Neural cell (in vitro differentiated cells): ENCODE results near the gene MRPS26. TPM values are rescaled to one million over a fixed set of nuclear protein-coding genes. Genes with fewer than 3 reads are reported as not detected.

Experiments
- H2AFZ ChIP-seq: fragments of 200-600, 300-800 bp; sonication (generic), shearing (Covaris generic); 2 replicates; pipeline ENCODE4 v1.6.0; 2014; ENCODE audit warnings: low read depth, mild to moderate bottlenecking, antibody characterized with exemption, low read length, moderate library complexity
- H3F3A ChIP-seq: fragments of 200-600 bp; shearing (Covaris generic); 2 replicates; pipeline ENCODE4 v1.6.1; 2016; ENCODE audit warnings: mild to moderate bottlenecking, moderate library complexity, mixed read lengths, antibody characterized with exemption, low read length; ENCODE audit not compliant: insufficient read depth, poor library complexity, severe bottlenecking
- H3K27ac ChIP-seq: fragments of 200-600, 300-800 bp; sonication (generic), shearing (Covaris generic); 2 replicates; pipeline ENCODE4 v1.5.1; 2014; ENCODE audit warnings: mild to moderate bottlenecking, low read length, moderate library complexity
- H3K27me3 ChIP-seq: fragments of 300-800, 200-600 bp; sonication (generic), shearing (Covaris generic); 2 replicates; pipeline ENCODE4 v1.6.0; 2014; ENCODE audit warnings: mild to moderate bottlenecking, low read depth, low read length, moderate library complexity; ENCODE audit not compliant: insufficient read depth
- H3K36me3 ChIP-seq: fragments of 300-800, 200-600 bp; sonication (generic), shearing (Covaris generic); 2 replicates; pipeline ENCODE4 v1.5.1; 2014; ENCODE audit warnings: mild to moderate bottlenecking, antibody characterized with exemption, low read length, moderate library complexity; ENCODE audit not compliant: insufficient read depth
- H3K4me2 ChIP-seq: fragments of 300-800, 200-600 bp; sonication (generic), shearing (Covaris generic); 2 replicates; pipeline ENCODE4 v1.6.0; 2014; ENCODE audit warnings: mild to moderate bottlenecking, low read length
- H3K4me3 ChIP-seq: fragments of 300-800, 200-600 bp; sonication (generic), shearing (Covaris generic); 2 replicates; pipeline ENCODE4 v1.5.1; 2014; ENCODE audit warnings: mild to moderate bottlenecking, low read length, moderate library complexity
- H3K79me2 ChIP-seq: fragments of 200-600 bp; shearing (Covaris generic); replicated peaks from 2 replicates; pipeline ENCODE4 v1.6.0; 2014; ENCODE audit warnings: mild to moderate bottlenecking, low read length, moderate library complexity; ENCODE audit not compliant: insufficient read depth
- H3K9ac ChIP-seq: fragments of 300-800, 200-600 bp; sonication (generic), shearing (Covaris generic); 2 replicates; pipeline ENCODE4 v1.6.1; 2016; ENCODE audit warnings: mild to moderate bottlenecking, low read length, mixed read lengths
- H3K9me2 ChIP-seq: fragments of 200-600 bp; shearing (Covaris generic); 2 replicates; pipeline ENCODE4 v1.6.1; 2016; ENCODE audit warnings: mild to moderate bottlenecking, low read length, mixed read lengths; ENCODE audit not compliant: insufficient read depth
- H3K9me3 ChIP-seq: fragments of 200-600, 300-800 bp; sonication (generic), shearing (Covaris generic); 2 replicates; pipeline ENCODE4 v1.6.1; 2016; ENCODE audit warnings: mild to moderate bottlenecking, mixed run types, low read length, moderate library complexity, mixed read lengths
- H4K20me1 ChIP-seq: fragments of 200-600 bp; shearing (Covaris generic); 2 replicates; pipeline ENCODE4 v1.6.1; 2016; ENCODE audit warnings: mild to moderate bottlenecking, mixed run types; ENCODE audit not compliant: insufficient read depth
- CTCF ChIP-seq: fragments of 450-650 bp; IDR thresholded peaks from 2 replicates; pipeline ENCODE4 v1.5.1; 2014; ENCODE audit warnings: antibody characterized with exemption, mild to moderate bottlenecking, moderate library complexity; ENCODE audit not compliant: poor library complexity, severe bottlenecking
- EP300 ChIP-seq: fragments of 450-650 bp; conservative IDR thresholded peaks from 2 replicates; pipeline ENCODE4 v1.6.1; 2014; ENCODE audit warnings: antibody characterized with exemption, mild to moderate bottlenecking, moderate library complexity; ENCODE audit not compliant: poor library complexity, severe bottlenecking
- EZH2 ChIP-seq: fragments of 200-600, 300-800 bp; shearing (Covaris generic), sonication (generic); IDR thresholded peaks from 2 replicates; pipeline ENCODE4 v1.6.1; 2014; ENCODE audit warnings: antibody characterized with exemption, low read length, borderline replicate concordance, mild to moderate bottlenecking; ENCODE audit not compliant: insufficient read depth, poor library complexity, severe bottlenecking
- MXI1 ChIP-seq: fragments of 450-650 bp; conservative IDR thresholded peaks from 2 replicates; pipeline ENCODE4 v1.6.1; 2014; ENCODE audit warnings: antibody characterized with exemption, mild to moderate bottlenecking; ENCODE audit not compliant: poor library complexity, severe bottlenecking
- POLR2AphosphoS5 ChIP-seq: IDR thresholded peaks from 2 replicates; pipeline ENCODE4 v1.6.1; 2012
- RAD21 ChIP-seq: fragments of 450-650 bp; conservative IDR thresholded peaks from 2 replicates; pipeline ENCODE4 v1.6.1; 2014; ENCODE audit warnings: antibody characterized with exemption, mild to moderate bottlenecking, moderate library complexity
- REST ChIP-seq: IDR thresholded peaks from 2 replicates; pipeline ENCODE4 v1.6.1; 2012; ENCODE audit warnings: borderline replicate concordance
- SMC3 ChIP-seq: fragments of 450-650 bp; conservative IDR thresholded peaks from 2 replicates; pipeline ENCODE4 v1.6.1; 2014; ENCODE audit warnings: antibody characterized with exemption, mild to moderate bottlenecking, moderate library complexity; ENCODE audit not compliant: poor library complexity
- TAF1 ChIP-seq: IDR thresholded peaks from 2 replicates; pipeline ENCODE4 v1.6.1; 2012; ENCODE audit warnings: low read depth
- polyA plus RNA-seq: library from polyadenylated mRNA; depleted of rRNA; stranded (reverse); fragments of >200 nt; gene quantifications from 2 replicates; pipeline ENCODE4 v1.2.3, GENCODE V29; 2014

Gene MRPS26
- polyA plus RNA-seq, 1 donor from 2014 or later, result 134 TPM

- Histone ChIP-seq H3K27me3 (no peaks in the 10 kb centered on the region), H4K20me1 (no peaks in the 10 kb centered on the region), H3K79me2 (peaks cover 4% of the 10 kb centered on the region), H2AFZ (no peak overlapping the region), H3K36me3 (peaks cover 10% of the 10 kb centered on the region), H3F3A (no peaks in the 10 kb centered on the region), H3K9ac (no peak overlapping the region), H3K27ac (no peak overlapping the region), H3K9me2 (no peaks in the 10 kb centered on the region), H3K4me3 (no peak overlapping the region), H3K4me2 (no peak overlapping the region), H3K9me3 (no peaks in the 10 kb centered on the region)
- TF ChIP-seq SMC3, result no peak
- no peak for TF ChIP-seq POLR2AphosphoS5
- TF ChIP-seq EZH2, result no peak
- no peak for TF ChIP-seq CTCF
- TF ChIP-seq EP300, result no peak
- TF ChIP-seq RAD21, result no peak
- TF ChIP-seq MXI1, result no peak
- no peak for TF ChIP-seq TAF1
- no peak for TF ChIP-seq REST
These were observed 3.2 kb upstream of the MRPS26 start for GRCh38 chr20:3042625-3043024.

- no peak within 1 kb of the TSS for H2AFZ ChIP-seq
- H3F3A ChIP-seq, result no peaks in the 10 kb centered on the region
- peaks cover 6% of the 10 kb centered on the region for H3K79me2 ChIP-seq
- TF ChIP-seq EZH2 (no peak), RAD21 (no peak), MXI1 (no peak), POLR2AphosphoS5 (no peak), CTCF (no peak), REST (no peak), EP300 (no peak), SMC3 (no peak), TAF1 (no peak)
- H4K20me1 ChIP-seq, result no peaks in the 10 kb centered on the region
- H3K4me2 ChIP-seq, result no peak within 1 kb of the TSS
- H3K9me3 ChIP-seq, result no peaks in the 10 kb centered on the region
- H3K36me3 ChIP-seq, result peaks cover 10% of the 10 kb centered on the region
- no peak within 1 kb of the TSS for H3K27ac ChIP-seq
- H3K9me2 ChIP-seq, result no peaks in the 10 kb centered on the region
- H3K4me3 ChIP-seq, result no peak within 1 kb of the TSS
- H3K9ac ChIP-seq, result no peak within 1 kb of the TSS
- no peaks in the 10 kb centered on the region for H3K27me3 ChIP-seq
These were observed 2.5 kb upstream of the MRPS26 start, which contains the start of gene GNRH2 for GRCh38 chr20:3043322-3043721. TSS of gene GNRH2 (plus strand) at chr20:3043622. CDS start at chr20:3044415, 793 bp downstream.
